GM06990 (cell line): Measurements from ENCODE around the gene POLD2.

Experiments used
- DNase-seq: peaks from one replicate; pipeline ENCODE4 v3.0.0-alpha.2; 2011; ENCODE audit not compliant: insufficient read length; ENCODE audit errors: extremely low read depth
- H3K27me3 ChIP-seq: replicated peaks from 2 replicates; pipeline ENCODE4 v1.6.0; 2011; ENCODE audit warnings: low read length; ENCODE audit not compliant: control insufficient read depth, insufficient read depth
- H3K36me3 ChIP-seq: 2 replicates; pipeline ENCODE4 v1.5.1; 2011; ENCODE audit warnings: low read length; ENCODE audit not compliant: control insufficient read depth, insufficient read depth
- H3K4me3 ChIP-seq: replicated peaks from 2 replicates; pipeline ENCODE4 v1.5.1; 2011; ENCODE audit warnings: low read depth, mild to moderate bottlenecking, control low read depth, low read length
- CTCF ChIP-seq: IDR thresholded peaks from 2 replicates; pipeline ENCODE4 v1.5.1; 2011; ENCODE audit warnings: low read length, control low read depth, mild to moderate bottlenecking, inconsistent platforms; ENCODE audit not compliant: insufficient read depth, poor library complexity, severe bottlenecking

Gene POLD2

GRCh38 chr7:44145479-44145968 lies 22.2 kb upstream of the POLD2 start:
- H3K27me3 ChIP-seq, result no peaks in the 10 kb centered on the region
- no peak for DNase-seq
- H3K36me3 ChIP-seq, result no peaks in the 10 kb centered on the region
- TF ChIP-seq CTCF, result no peak
- no peak overlapping the region; the same call in 1 of the 2 replicates for H3K4me3 ChIP-seq

- H3K36me3 ChIP-seq, result no peaks in the 10 kb centered on the region
- TF ChIP-seq CTCF, result no peak
- H3K27me3 ChIP-seq, result no peaks in the 10 kb centered on the region
- no peak for DNase-seq
- no peak overlapping the region for H3K4me3 ChIP-seq
Observed at GRCh38 chr7:44144968-44145478, 21.7 kb upstream of the POLD2 start.

- no peaks in the 10 kb centered on the region for H3K27me3 ChIP-seq
- DNase-seq, result no peak
- no peak for TF ChIP-seq CTCF
- H3K36me3 ChIP-seq, result no peaks in the 10 kb centered on the region
- H3K4me3 ChIP-seq, result no peak overlapping the region
Observed at GRCh38 chr7:44144426-44144967, 21.1 kb upstream of the POLD2 start.

GRCh38 chr7:44143646-44144250 lies 20.4 kb upstream of the POLD2 start:
- no peak overlapping the region for H3K4me3 ChIP-seq
- no peak for TF ChIP-seq CTCF
- H3K36me3 ChIP-seq, result no peaks in the 10 kb centered on the region
- DNase-seq, result no peak
- H3K27me3 ChIP-seq, result no peaks in the 10 kb centered on the region

GRCh38 chr7:44142028-44142427 lies 18.7 kb upstream of the POLD2 start:
- Histone ChIP-seq H3K36me3 (no peaks in the 10 kb centered on the region), H3K27me3 (no peaks in the 10 kb centered on the region), H3K4me3 (no peak overlapping the region)
- TF ChIP-seq CTCF, result no peak
- no peak for DNase-seq
